PFSK-1 (cell line): ENCODE results near the gene EGR1.

ENCODE experiments used
- FOXP2 ChIP-seq: optimal IDR thresholded peaks from 2 replicates; pipeline ENCODE3; 2011; ENCODE audit warnings: borderline replicate concordance, control low read depth, inconsistent platforms; ENCODE audit not compliant: insufficient read depth; ENCODE audit errors: extremely low read length, extremely low read depth
- POLR2AphosphoS5 ChIP-seq: IDR thresholded peaks from 2 replicates; pipeline ENCODE4 v1.6.1; 2012; ENCODE audit warnings: low read depth, mild to moderate bottlenecking, control low read depth, low read length, moderate library complexity
- SIN3A ChIP-seq: IDR thresholded peaks from 2 replicates; pipeline ENCODE4 v1.6.1; 2012; ENCODE audit warnings: mild to moderate bottlenecking, low read length, moderate library complexity, borderline replicate concordance; ENCODE audit not compliant: insufficient read depth
- TAF1 ChIP-seq: IDR thresholded peaks from 2 replicates; pipeline ENCODE4 v1.6.1; 2012; ENCODE audit warnings: low read length, control low read depth, borderline replicate concordance; ENCODE audit not compliant: insufficient read depth
- TF ChIP-seq, protein P1 (sequence below), 2 experiments: IDR thresholded peaks; 2 replicates each; pipeline versions ENCODE4 v1.6.1 to v1.8.0; 2011 to 2012; ENCODE audit warnings: low read depth in 2 of 2, low read length in 2 of 2, control low read depth in 1 of 2, inconsistent platforms in 1 of 2, mild to moderate bottlenecking in 1 of 2, moderate library complexity in 1 of 2; ENCODE audit not compliant: insufficient read depth in 1 of 2

DNA sequence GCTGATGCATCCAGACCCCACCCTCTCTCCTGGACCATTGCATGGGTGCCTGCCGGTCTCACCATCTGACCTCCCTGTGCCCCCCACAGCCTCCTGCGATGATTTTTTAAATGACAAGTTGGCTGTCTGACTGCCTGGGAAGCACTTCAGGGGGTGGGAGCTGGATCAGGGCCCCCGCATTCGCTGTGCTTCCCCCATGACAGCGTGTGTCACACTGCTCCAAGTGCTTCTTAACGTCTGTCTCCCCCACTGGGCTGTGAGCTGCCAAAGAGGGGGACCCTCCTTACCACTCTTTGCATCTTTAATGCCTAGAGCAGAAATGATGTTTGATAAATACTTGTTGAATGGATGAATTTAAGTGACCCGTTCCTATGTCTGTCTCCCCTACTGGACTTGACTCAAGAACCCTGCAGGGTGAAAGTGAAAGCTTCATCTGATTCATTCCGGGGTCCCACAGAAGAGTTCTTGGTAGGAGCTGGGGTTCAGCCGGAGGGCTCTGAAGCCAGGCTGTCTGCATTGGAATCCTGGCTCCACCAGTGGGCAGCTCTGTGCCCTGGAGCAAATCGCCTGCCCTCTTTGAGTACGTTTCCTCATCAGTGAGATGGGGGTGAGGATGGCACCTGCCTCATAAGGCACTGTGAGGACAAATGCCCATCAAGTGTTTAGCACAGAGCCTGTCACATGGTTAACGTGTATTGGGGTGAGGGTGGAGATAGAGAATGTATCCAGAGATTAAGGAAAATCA lies 7.6 kb upstream of the EGR1 start:
- TF ChIP-seq POLR2AphosphoS5 (no peak), SIN3A (no peak), TAF1 (no peak), FOXP2 (no peak)
- TF ChIP-seq, protein P1, sequence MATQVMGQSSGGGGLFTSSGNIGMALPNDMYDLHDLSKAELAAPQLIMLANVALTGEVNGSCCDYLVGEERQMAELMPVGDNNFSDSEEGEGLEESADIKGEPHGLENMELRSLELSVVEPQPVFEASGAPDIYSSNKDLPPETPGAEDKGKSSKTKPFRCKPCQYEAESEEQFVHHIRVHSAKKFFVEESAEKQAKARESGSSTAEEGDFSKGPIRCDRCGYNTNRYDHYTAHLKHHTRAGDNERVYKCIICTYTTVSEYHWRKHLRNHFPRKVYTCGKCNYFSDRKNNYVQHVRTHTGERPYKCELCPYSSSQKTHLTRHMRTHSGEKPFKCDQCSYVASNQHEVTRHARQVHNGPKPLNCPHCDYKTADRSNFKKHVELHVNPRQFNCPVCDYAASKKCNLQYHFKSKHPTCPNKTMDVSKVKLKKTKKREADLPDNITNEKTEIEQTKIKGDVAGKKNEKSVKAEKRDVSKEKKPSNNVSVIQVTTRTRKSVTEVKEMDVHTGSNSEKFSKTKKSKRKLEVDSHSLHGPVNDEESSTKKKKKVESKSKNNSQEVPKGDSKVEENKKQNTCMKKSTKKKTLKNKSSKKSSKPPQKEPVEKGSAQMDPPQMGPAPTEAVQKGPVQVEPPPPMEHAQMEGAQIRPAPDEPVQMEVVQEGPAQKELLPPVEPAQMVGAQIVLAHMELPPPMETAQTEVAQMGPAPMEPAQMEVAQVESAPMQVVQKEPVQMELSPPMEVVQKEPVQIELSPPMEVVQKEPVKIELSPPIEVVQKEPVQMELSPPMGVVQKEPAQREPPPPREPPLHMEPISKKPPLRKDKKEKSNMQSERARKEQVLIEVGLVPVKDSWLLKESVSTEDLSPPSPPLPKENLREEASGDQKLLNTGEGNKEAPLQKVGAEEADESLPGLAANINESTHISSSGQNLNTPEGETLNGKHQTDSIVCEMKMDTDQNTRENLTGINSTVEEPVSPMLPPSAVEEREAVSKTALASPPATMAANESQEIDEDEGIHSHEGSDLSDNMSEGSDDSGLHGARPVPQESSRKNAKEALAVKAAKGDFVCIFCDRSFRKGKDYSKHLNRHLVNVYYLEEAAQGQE (IDR thresholded peaks at IDR 0.05; ENCODE audit: insufficient read depth in 1 of 2, low read depth in 2 of 2, low read length in 2 of 2) = no peak
